CD4-positive, alpha-beta T cell treated with Interleukin-12 subunit alpha and Interleukin-12 subunit beta, for 1 hour (primary cell): ENCODE measurements around the gene PRKACG.
"Not testable (repeated sequence)": the region's sequence is repeated elsewhere in the genome, so short reads cannot be mapped to it uniquely, and the experiment has no call there.

Experiments used
- DNase-seq: peaks from one replicate; pipeline ENCODE4 v3.0.0-alpha.2; 2020

PRKACG gene

DNA sequence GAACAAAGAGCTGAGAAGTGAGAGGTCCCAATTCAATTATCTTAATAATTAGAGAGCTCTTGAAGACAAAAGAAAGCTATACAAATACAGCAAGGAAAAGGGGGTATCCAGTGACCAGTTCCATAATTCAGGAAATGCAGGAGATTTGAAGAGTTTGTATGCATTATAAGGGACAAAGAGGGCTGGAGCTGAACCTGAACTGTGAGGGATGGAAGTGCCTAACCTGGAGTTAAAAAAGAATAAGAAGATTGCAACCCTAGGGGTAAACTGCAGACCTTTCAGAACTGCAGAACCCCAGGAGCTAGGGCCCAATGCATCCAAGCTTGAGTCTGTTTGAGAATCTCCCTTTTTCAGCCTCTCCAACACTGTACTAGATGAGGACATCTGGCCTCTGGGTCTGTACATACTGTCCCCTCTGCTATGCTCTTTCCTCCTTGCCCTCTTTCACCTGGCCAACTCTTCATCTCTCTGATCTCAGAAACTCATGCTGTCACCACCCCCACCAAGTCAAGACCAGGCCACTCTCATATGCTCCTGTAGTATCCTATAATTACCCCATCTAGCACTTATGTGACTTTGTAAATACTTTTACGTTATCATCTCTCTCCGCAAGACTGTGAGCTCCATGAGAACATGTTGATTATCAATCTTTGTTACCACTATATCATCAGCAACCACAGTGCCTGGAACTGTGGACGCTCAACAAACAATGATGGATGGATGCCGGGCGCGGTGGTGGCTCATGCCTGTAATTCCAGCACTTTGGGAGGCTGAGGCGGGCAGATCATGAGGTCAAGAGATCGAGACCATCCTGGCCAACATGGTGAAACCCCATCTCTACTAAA is 6.6 kb upstream of the PRKACG start:
- no peak for DNase-seq

DNA sequence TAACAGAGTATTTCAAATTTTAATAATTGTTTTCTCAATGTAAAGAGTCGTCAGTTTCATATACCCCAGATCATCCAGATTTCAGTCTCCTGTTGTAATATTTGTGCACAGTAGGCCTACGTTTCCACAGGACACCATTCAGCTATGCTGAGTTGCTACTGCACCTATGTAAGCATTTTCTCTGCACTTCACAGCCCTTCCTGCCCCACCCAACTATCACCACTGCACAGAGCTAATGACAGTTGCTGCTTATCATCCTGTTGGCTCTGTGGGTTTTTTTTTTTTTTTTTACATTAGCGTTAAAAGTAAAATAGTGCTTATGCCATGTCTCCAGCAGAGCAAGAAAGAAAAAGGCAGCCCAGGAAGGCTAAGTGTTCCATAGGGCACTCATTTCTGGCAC is 5.9 kb upstream of the PRKACG start:
- DNase-seq = peak; percentile 57

DNA sequence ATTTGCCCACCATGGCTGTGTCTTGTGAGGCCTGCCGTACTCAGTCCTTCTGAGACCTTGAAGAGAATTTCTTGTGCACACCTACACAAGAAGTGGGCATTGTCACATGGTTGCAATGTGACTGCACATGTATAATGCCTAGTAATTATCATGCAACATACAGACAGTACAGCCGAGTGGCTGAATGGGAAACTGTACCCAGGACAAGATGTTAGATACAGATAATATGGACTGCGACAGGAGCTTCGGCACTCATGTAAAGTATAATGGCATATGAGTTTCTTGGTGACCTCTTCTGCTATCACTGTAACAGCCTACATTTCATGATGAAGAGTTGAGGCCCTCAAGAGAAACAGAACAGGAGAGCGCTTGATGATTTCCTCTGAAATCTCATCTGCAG is 4.8 kb upstream of the PRKACG start:
- DNase-seq = no peak

DNA sequence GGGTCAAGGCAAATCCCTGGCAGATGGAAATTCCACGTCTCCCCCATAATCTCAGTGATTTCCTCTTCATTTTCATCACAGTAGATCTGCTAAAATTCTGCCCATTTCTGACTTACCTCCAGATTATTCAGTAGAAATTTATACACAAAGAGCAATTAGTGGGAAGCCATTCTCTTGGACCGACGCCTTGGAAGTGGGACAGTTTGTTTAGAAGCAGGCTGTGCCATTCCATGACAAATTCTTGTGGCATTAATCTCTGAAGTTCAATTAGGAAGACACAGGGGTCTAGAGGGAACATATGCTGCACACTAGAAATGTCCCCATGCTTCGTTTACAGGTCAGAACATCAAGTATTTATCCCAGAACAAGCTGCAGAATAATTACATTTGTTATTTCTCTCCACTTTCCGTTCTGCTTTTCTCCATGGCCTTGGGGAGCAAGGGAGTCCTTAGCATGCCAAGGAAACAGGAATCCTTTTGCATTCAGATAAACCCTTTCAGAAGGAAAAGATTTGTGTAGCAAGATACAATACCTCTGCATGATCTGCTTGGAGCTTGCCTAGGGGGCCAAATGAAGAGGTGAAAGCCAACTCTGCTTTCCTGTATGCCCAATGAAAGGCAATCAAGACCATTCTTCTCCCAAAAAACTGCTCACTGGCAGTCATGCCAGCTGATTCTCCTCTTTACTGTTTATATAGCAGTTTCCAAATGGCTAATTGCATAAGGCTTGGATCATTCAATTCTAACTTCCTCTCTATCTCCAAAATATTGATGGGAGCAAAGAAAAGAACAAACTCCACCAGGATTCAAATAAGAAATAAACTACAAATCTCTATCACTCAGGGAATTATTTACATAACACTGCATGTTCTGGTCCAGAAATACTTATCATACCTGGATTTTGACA is 2.5 kb upstream of the PRKACG start:
- no peak for DNase-seq

DNA sequence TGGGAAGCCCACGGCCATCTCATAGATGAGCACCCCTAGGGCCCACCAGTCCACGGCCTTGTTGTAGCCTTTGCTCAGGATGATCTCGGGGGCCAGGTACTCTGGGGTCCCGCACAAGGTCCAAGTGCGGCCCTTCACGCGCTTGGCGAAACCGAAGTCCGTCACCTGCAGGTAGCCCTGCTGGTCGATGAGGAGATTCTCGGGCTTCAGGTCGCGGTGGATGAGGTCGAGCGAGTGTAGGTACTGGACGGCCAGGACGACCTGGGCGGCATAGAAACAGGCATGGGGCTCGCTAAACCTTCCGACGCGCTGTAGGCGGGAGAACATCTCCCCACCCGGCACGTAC is 558 bp downstream of the PRKACG start:
- no peak for DNase-seq

DNA sequence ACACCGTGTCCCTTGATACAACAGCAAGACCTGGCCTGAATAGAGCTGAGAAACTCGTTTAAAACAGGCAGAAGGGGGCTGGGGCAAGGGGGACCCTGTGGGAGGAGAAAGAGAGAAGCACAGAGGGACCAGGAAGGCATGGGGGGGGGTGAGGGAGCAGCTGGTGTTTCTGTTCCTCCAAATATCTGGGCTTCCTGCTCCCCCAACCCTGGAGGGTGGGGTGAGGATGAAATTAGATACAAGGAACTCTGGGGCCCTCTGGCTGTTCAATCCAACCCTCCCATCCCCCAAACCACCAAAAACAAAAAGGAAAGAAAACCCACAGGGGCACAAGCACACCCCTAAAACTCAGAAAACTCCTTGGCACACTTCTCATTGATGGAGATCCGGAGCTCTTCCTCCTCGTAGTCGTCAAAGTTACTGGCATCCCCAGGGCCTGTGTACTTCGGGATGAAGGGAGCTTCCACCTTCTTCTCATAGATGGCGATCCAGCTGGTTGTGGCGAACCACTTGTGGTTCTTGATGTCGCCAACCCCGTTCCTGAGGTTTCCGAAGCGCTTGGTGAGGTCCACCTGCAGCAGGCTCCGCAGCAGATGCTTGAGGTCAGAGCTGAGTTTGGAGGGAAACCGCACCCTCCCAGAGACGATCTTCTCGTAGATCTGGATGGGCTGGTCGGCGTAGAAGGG is 1.1 kb downstream of the PRKACG start:
- DNase-seq = no peak

DNA sequence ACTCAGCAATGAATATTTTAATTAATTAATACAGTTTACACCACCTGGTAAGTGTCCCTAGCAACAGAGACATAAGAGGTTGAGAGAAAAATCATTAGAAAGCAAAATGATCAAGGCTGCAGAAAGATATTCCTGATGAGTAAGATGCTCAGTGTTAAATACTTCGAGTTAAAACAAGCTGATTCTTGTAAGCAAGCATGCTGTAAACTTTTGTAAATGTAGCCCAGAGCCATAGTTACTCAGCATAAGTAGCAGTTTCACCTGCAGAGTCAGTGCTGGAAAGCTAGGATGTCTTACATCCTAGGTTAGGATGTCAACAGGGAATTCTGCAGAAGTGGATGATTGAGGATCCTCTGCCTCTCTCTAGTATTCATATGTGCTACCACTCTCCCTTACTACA is 4.2 kb downstream of the PRKACG start:
- no peak for DNase-seq

DNA sequence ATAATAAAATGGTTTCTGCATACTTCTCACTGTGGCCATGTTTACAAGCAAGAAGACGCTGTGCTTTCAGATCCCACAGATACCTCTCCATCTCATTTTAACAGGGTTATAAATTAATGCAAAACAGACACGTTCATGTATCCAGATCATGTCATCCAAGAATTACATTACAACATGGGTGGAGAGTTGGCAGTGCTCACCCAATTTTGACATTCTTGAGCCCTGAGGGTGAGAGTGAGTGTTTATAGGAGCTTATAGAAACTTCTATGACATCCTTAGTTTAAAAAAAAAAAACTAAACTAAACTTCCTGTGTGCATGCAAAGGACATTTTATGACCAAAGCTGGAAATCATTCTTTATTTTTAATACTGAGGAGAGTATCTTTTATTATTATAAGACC is 9.1 kb downstream of the PRKACG start:
- DNase-seq = no peak

DNA sequence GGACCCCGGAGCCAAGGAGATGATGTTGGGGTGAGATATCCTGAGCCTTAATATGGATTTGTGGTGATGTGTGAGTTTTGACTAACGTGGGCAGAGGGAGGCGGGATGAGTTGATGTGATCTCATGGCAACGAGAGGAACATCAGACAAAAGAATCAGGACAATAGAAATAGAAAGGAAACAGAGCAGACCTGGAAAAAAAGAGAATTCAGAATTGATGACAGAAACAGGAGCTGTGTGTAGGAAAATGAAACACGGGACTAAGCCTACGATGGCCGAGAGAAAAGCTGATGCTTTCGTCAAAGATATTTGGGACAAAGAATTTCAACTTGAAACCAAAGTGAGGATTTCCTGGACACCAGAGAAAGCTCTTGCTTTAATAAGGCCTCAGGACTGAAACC is 10.9 kb downstream of the PRKACG start:
- DNase-seq = no peak

DNA sequence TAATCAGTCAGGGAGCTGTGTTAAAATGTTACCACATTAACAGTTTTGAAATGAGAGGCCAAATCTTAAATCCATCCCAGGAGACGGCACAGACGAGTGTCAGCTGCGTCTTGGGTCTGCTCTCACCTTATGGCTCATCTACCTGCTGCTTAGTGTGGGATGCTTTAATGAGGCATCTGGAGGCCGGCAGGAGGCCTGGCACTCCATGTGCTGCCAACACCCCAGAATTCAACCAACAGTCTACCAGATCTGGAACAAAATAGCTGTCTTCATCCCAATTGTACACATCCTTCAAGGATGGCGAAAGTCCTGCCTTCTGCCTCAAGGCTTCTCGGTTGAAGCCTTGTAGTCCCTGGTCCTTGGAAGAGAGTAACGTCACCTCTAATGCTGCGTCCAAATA is 12.0 kb downstream of the PRKACG start:
- no peak for DNase-seq

DNA sequence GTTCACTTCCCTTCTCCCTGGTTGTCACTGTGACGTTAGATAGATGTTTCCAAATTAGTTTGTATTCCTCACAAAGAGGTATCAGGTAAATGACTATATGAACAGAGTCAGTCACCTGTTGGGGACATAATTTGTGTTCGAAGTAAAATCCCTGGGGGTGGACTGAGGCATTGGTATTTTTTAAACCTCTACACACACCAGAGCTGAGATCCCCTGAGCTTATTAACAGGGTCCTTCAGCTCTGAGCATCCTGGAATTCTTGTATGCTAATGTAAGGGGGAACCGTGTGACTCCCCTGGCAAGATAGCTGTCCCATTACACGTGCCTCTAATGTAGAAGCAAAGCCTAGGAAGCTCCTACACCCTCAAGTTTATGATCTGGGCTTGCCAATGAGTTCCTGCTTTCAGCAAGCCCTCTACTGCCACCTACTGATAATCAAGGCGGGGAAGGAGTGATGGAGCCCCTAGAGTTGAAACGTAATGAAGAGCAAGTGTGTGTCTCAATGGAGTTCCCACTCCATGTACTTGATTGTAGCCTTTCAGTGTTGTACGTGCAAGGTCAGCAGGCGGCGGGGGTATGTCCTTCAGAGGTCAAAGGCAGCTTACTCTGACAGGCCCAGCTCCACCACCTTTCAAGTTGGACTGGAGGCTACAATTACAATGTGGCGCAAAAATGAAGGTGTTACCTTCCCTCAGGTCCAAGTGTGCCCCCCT is 14.4 kb downstream of the PRKACG start:
- peak; percentile 76 for DNase-seq

DNA sequence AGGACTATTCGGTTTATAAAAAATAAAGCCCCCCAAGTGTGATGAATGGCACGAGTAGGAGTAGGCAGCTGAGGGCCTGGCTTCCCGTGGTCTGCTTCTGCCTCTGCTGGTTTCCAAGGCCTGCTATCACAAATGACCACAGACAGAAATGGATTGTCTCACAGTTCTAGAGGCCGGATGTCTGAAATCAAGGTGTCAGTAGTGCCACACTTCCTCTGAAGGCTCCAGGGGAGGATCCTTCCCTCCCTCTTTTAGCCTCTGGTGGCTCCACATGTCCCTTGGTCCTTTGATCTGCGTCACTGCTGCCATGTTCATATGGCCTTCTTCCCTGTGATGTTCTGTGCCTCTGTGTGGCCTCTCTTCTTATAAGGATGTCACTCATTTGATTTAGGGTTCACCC is 15.1 kb downstream of the PRKACG start:
- DNase-seq = no peak

DNA sequence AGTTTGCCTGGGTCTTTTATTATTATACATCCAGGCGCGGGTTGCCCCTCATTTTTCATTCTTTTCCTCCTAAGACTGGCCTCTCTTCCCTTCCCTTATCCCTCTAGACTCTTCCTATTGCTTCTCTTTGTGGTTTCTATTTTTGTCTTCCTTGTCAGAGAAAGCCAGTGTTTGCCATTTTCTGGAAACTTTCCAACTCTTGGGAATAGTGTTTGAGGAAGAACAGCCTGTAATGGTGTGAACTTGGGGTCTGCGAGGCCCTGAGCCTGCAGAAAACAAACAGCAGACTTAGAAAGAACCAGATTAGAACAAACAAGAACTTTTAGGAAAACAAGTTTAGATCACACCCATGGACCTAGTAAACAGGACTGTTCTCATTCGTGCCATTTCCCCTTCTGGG is 15.5 kb downstream of the PRKACG start:
- no peak for DNase-seq

DNA sequence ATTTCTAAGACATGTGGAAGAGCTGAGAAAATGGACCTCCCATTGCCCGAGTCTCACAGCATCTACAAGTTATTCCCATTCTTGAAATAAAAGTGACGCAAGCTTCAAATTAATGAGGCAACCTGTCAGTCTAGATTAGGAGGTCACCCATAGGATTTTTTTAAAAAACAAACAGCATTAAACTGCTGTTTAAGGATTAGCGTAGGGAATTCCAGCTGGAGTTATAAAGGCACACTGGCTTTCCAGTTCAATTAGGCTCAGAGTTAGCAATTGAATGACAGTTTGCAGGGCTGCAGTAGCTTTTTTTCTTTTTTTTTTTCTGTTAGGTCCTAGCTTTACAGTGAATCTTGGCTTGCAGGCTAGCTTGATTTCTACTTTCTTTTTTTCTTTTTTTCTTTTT is 16.2 kb downstream of the PRKACG start:
- DNase-seq = no peak

DNA sequence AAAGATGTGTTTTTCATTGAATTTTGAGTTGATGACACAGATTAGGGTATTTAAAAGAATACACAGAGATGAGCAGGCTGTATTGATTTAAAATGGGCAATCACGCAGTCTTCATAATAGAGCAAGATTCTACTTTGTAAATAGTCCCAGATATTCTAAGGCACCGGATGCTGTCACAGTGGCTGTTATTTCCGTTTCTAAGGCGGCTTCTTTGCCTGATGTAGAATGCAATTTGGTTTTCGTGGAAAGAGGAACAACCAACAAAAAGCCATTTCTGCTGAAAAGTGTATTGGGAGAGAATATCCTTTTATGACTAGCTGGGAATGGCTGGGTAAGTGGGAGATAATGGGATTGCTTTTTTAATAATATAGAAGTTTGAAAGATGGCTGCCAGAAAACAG is 17.5 kb downstream of the PRKACG start:
- DNase-seq = no peak

DNA sequence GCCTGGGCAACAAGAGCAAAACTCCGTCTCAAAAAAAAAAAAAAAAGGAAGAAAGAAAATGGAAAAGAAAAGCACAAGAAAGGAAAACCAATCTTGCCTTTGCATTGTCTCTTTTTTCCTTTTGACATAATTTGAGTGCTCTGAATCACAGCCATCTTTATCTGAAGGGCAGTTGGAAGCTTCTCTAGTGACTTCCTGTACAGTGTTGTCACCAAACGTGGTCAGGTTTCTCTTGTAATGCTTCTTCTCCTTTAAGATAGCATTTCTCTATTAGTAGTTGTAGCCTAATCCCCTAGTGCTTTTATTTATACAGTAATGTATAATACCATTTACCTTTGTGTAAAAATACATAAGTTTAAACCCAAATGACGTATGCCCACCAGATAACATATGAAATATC is 18.1 kb downstream of the PRKACG start:
- DNase-seq = no peak

DNA sequence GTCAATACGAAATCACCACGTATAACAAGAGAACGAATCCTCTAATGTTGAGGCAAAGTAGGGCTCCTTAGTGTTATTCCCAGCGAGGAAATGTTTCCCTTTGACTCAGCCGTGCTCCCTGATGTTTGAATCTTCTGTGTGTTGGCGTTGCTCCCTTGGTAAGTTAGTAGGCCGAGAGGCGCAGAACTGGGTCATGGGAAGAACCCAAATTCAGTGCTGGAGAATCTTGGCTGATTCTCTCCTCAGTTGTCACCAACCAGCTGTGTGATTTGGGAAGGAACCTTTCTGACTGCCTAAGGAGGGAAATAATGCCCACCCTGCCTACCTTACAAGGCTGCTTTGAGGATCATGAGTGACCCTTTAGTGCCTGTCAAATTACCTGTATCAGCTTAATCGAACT is 22.5 kb downstream of the PRKACG start:
- DNase-seq = no peak

DNA sequence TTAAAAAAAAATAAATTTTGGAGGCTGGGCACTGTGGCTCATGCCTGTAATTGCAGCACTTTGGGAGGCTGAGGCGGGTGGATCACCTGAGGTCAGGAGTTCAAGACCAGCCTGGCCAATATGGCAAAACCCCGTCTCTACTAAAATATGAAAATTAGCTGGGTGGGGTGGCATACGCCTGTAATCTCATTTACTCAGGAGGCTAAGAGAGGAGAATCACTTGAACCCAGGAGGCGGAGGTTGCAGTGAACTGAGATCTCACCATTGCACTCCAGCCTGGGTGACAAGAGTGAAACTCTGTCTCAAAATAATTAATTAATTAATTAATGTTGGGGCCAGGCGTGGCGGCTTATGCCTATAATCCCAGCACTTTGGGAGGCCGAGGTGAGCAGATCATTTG is 27.0 kb downstream of the PRKACG start:
- DNase-seq = not testable (repeated sequence)

DNA sequence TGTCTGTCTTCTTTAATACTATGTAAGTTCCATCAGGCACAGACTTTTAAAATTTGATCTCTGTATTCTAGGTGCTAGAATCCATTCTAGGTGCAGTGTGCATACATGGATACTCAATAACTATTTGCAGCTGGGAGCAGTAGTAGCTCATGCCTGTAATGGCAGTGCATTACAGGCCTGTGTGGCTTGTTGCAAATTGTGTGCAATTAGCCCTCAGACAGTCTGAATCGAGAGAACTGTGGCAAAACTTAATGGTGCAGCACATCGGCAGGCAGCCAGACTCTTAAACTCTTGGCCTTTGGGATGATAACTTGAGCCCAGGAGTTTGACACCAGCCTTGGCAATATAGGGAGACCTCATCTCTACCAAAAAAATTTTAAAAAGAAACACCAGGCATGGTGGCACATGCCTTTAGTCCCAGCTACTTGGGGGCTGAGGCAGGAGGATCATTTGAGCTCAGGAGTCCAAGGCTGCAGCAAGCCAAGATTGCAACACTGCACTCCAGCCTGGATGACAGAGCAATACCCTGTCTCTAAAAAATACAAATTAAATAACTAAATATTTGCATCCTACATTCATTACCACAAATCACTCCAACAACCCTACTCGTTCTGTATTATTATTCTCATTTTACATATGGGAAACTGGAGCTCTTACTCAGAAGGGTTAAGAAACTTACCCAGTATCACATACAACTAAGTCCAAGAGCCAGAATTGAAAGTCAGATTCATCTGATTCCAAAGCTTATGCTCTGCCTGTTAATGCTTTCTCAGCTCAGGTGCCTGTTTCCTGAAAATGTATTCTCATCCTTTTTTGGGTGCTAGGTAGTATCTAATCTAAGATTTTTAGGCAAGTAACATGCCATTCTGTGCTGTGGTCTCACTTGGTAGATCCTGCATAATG is 30.1 kb downstream of the PRKACG start:
- no peak for DNase-seq

DNA sequence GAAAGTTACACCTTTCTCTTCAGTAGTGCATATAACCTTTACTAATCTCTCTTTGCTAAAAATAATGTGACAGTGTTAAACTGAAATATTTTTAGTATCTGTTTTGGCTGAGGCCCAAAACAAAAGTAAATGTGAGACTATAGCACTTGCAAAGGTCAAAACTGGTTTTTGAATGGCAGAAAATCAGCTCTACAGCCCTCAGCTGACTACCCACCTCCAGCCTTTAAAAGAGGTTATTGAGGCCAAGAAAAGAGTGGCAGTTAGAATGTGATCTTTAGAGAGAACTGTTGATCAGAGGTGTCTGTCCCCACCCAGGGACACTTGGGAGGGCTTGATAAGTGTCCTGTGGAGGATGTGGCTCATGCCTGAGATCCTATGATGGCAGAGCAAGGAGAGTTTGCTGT is 30.9 kb downstream of the PRKACG start:
- DNase-seq = no peak

DNA sequence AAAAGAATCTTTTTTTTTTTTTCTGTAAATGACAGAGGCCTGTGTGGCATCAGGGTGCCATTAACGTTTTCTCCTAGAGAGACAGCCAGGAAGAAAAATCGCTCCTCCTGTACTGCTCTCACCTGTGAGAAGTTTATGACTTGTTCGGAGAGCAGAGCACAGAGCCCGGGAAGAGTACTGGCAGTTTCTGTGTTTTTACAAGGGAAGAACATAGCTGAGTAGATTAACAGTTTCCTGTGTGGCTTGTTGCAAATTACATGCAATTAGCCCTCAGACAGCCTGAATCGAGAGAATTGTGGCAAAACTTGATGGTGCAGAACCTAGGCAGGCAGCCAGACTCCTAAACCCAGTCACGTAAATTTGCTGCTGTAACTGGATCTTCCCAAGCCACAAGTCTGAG is 32.1 kb downstream of the PRKACG start:
- no peak for DNase-seq

DNA sequence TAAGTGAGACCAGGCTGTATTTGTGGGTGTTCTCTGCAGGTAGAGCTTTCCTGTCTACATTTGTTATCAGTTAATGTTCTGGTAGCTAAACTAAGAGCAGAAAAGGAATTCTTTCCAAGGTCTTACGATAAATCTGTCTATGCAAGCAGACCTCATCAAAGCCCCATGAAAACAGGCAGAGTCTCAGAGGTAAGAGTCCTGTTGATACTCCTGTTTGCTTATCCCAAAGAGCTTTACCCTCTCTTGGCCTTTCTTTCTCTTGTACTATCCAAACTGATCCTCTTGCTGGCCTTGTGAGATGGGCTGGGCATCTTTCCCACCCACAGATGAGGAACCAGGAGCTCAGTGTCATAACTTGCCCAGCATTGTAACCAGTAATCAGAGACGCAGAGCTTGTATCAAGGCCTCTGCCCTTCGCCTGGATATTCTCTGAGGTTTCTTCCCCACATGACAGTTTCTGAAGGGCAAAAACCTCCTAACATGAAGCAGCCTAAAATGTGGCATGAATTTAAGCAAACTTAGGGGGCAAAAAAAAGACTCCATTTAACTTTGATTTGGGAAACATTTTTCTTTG is 33.5 kb downstream of the PRKACG start:
- DNase-seq = no peak
